ENCODE results near the gene NOL7.

- TF ChIP-seq CTCF (IDR thresholded peaks at IDR 0.05): peak; percentile 60 to 89 (median 82)
- no peak for TF ChIP-seq POLR2A (IDR thresholded peaks at IDR 0.05)
Measured at GRCh38 chr6:13575377-13575775, 39.8 kb upstream of the NOL7 start.

Data from Peyer's patch (tissue), 4 donors.